IPS-18a (cell line): ENCODE data around the gene PHYHIPL.
"Not testable (repeated sequence)": the region's sequence is repeated elsewhere in the genome, so short reads cannot be mapped to it uniquely, and the experiment has no call there.

Experiments
- H3K27ac ChIP-seq: one replicate; pipeline ENCODE4 v1.5.1; 2013; ENCODE audit warnings: low read length
- H3K27me3 ChIP-seq: one replicate; pipeline ENCODE4 v1.6.1; 2013; ENCODE audit warnings: mild to moderate bottlenecking, low read length; ENCODE audit not compliant: control insufficient read depth, insufficient read depth
- H3K36me3 ChIP-seq: one replicate; pipeline ENCODE4 v1.6.1; 2013; ENCODE audit warnings: low read depth, low read length; ENCODE audit not compliant: control insufficient read depth
- H3K4me1 ChIP-seq: one replicate; pipeline ENCODE4 v1.6.1; 2013; ENCODE audit warnings: low read depth, low read length; ENCODE audit not compliant: control insufficient read depth
- H3K4me3 ChIP-seq: one replicate; pipeline ENCODE4 v1.5.1; 2013; ENCODE audit warnings: low read length
- H3K9ac ChIP-seq: one replicate; pipeline ENCODE4 v1.6.1; 2013; ENCODE audit warnings: mild to moderate bottlenecking, low read length, moderate library complexity
- H3K9me3 ChIP-seq: one replicate; pipeline ENCODE4 v1.6.1; 2013; ENCODE audit warnings: low read depth, low read length; ENCODE audit not compliant: control insufficient read depth

PHYHIPL gene

DNA sequence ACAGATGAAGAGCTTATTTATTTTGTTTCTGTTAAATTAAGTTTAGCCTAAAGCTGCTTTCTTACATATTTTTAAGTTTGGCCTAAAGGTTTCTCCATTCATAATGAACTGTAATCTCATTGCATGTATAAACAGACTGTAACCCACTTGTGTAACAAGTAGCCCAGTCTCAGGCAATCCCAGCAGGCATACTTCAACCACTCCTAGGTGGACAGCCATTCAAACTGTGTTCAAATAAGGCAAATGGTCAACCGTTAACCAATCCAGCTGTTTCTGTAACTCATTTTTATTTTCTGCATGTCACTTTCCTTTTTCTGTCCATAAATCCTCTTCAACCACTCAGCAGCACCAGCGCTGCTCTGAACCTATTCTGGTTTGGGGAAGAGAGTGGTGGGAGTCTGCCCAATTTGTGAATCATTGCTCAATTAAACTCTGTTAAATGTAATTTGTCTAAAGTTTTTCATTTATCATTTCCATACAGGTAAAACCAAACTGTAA lies 35.9 kb downstream of the PHYHIPL start:
- no peaks in the 10 kb centered on the region for H3K9me3 ChIP-seq
- no peak overlapping the region for H3K27ac ChIP-seq
- no peaks in the 10 kb centered on the region for H3K4me1 ChIP-seq

DNA sequence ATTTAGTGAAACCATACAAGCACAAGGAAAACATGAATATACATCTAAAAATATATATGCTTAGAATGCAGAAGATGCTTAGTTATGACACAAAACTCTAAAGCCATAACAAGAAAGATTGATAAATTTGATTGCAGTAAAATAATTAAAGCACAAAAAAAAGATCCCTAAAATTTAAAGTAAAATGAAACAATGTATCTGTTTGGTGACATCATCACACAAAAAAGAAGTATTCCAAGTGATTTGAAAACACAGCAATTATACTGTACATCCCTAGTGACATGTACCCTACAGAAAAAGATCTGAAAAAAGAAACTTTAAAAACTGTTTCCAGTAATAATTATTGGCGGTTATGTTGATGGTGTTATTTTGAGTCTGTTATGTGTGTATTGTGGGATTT lies 37.7 kb downstream of the PHYHIPL start:
- Histone ChIP-seq H3K27me3 (no peaks in the 10 kb centered on the region), H3K4me1 (no peaks in the 10 kb centered on the region), H3K4me3 (no peak overlapping the region), H3K36me3 (no peaks in the 10 kb centered on the region), H3K9ac (no peak overlapping the region), H3K27ac (no peak overlapping the region), H3K9me3 (no peaks in the 10 kb centered on the region)

More for the DNA sequence above, 35.9 kb downstream of the PHYHIPL start:
- no peaks in the 10 kb centered on the region for H3K27me3 ChIP-seq
- H3K4me3 ChIP-seq = no peak overlapping the region
- no peak overlapping the region for H3K9ac ChIP-seq
- no peaks in the 10 kb centered on the region for H3K36me3 ChIP-seq

DNA sequence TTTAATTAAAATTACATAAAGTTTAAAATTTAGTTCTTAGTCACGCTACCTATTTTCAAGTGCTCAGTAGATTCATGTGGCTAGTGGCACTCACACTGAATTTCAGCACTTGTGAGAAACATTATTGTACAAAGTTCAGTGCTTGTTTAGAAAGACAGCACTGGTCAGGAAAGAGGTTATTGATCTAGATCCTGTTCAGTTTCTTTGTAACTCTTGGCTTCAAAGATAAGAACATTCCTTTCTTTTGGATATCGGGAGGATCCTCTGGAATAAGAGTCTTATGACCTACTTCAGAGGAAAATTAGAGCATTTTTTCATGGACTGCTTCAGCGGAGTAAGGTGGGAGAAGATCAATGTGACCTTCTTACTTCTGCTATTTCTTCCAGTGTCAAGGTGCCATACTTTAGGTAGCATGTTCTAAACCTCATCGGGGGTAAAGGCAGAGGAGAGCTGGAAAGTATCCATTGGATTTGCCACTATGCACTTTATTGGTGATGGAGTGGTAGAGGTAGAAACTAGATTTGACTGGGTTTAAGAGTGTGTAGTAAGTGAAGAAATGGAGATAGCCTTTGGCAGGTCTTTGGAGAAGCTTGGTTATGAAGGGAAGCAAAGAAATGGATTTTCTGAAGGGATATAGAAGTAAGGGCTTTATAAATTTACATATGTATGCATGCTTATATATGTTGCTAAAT lies 39.9 kb downstream of the PHYHIPL start:
- Histone ChIP-seq H3K27me3 (no peaks in the 10 kb centered on the region), H3K4me3 (no peak overlapping the region), H3K9ac (no peak overlapping the region), H3K27ac (no peak overlapping the region), H3K4me1 (no peaks in the 10 kb centered on the region), H3K36me3 (no peaks in the 10 kb centered on the region), H3K9me3 (no peaks in the 10 kb centered on the region)

DNA sequence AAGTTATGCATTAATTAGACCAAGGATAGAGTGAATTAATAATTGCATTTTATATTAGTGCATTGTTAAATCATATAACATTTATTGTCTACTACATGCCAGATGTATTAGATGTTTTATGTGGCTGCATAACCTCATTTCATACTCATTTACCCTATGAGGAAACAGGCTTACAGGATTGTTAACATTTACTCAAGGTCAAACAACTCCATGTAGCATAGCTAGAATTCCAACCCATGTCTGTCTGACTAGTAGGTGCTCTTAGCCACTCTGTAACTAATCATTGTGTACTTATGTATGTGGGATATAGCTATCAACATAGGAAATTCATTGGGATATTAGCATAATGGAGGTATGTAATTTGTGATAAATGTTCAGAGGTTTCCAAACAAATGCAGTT lies 46.3 kb downstream of the PHYHIPL start:
- H3K9me3 ChIP-seq = no peaks in the 10 kb centered on the region
- H3K27me3 ChIP-seq = no peaks in the 10 kb centered on the region
- no peaks in the 10 kb centered on the region for H3K4me1 ChIP-seq
- H3K27ac ChIP-seq = no peak overlapping the region
- no peak overlapping the region for H3K9ac ChIP-seq
- no peaks in the 10 kb centered on the region for H3K36me3 ChIP-seq
- H3K4me3 ChIP-seq = no peak overlapping the region

DNA sequence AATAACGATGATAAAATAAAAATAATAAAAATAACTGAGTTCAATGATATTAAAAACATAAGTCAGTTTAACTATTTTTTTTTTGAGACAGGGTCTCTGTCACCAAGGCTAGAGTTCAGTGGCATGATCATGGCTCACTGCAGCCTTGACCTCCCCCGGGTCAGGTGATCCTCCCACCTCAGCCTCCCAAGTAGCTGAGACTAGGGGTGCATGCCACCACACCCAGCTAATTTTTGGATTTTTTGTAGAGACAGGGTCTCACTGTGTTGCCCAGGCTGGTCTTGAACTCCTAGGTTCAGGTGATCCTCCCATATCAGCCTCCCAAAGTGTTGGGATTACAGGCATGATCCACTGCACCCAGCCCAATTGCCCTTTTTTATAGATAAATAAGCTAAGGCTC lies 47.2 kb downstream of the PHYHIPL start:
- not testable (repeated sequence) for H3K36me3 ChIP-seq, H3K9ac ChIP-seq, H3K27me3 ChIP-seq, H3K27ac ChIP-seq, H3K4me3 ChIP-seq, H3K9me3 ChIP-seq, H3K4me1 ChIP-seq

DNA sequence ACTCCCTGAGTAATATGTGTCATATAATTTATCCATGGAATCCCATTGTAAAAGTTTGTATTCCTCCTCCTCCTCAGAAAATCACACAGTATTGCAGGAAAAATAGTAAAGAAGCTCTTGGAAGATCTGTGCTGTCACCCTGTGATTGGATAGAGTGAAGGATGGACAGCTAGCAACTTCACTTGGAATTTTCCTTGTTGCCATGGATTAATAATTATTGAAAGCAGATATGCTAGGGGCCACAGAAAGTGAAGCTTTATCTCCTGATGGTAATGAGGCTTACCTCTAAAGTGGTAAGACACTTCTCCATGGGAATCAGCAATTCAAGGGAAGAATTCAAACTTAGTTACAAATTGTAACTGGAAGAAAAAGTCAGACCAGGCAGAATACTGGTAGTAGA lies 48.8 kb downstream of the PHYHIPL start:
- H3K4me3 ChIP-seq = no peak overlapping the region
- H3K9me3 ChIP-seq = no peaks in the 10 kb centered on the region
- H3K4me1 ChIP-seq = no peaks in the 10 kb centered on the region
- H3K27me3 ChIP-seq = no peaks in the 10 kb centered on the region
- no peak overlapping the region for H3K27ac ChIP-seq
- H3K36me3 ChIP-seq = no peaks in the 10 kb centered on the region
- H3K9ac ChIP-seq = no peak overlapping the region

DNA sequence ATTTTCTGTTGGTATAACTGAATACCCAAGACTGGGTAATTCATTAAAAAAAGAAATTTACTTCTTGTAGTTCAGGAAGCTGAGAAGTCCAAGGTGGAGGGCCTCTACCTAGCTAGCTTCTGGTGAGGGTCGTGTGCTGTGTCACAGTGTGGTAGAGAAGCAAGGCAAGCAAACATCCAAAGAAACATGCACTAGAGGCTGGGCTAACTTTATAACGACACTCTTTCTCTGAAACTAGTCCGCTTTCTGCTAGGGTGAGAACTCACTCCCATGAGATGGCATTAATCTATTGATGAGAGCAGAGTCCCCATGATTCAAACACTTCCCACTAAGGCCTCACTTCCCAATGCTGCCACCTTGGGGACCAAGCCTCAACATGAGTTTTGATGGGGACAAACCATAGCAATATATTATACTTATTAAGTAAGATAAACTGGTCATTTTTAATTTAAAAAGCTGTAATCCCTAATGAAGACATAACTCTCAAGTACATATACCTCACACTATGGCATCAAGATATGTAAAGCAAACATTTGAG lies 50.8 kb downstream of the PHYHIPL start:
- no peak overlapping the region for H3K9ac ChIP-seq
- H3K4me1 ChIP-seq = no peaks in the 10 kb centered on the region
- no peak overlapping the region for H3K4me3 ChIP-seq
- H3K36me3 ChIP-seq = no peaks in the 10 kb centered on the region
- H3K9me3 ChIP-seq = no peaks in the 10 kb centered on the region
- no peaks in the 10 kb centered on the region for H3K27me3 ChIP-seq
- H3K27ac ChIP-seq = no peak overlapping the region

DNA sequence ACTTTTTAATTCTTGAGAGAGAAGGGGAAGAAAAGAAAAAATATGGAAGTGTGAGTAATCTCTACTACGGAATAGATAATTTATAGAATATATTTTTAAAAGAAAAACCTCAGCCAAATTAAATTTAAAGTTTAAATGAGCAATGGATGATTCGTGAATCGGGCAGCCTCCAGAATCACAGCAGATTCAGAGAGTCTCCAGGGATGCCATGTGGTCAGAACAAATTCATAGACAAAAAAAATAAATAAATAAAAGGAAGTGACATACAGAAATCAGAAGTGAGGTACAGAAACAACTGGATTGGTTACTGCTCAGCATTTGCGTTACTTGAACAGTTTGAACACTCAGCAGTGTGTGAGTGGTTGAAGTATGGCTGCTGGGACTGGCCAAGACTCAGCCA lies 53.0 kb downstream of the PHYHIPL start:
- H3K4me1 ChIP-seq = no peaks in the 10 kb centered on the region
- no peaks in the 10 kb centered on the region for H3K27me3 ChIP-seq
- H3K9me3 ChIP-seq = no peaks in the 10 kb centered on the region
- no peak overlapping the region for H3K9ac ChIP-seq
- no peaks in the 10 kb centered on the region for H3K36me3 ChIP-seq
- H3K27ac ChIP-seq = no peak overlapping the region
- H3K4me3 ChIP-seq = no peak overlapping the region

DNA sequence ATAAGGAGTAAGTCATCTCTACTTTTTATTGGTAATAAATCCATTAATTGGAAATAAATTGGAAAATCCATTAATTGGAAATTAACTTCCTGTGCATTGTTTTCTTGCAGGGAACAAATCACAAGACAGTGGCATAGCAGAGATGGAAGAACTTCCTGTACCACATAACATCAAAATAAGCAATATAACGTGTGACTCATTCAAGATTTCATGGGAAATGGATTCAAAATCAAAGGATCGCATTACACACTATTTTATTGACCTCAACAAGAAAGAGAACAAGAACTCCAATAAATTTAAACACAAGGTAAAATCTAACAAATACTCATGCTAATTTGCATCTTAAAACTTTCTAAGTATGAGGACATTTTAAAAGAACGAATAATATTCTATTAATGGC lies 57.8 kb downstream of the PHYHIPL start:
- no peaks in the 10 kb centered on the region for H3K27me3 ChIP-seq
- no peaks in the 10 kb centered on the region for H3K9me3 ChIP-seq
- H3K4me1 ChIP-seq = no peaks in the 10 kb centered on the region
- H3K4me3 ChIP-seq = no peak overlapping the region
- no peaks in the 10 kb centered on the region for H3K36me3 ChIP-seq
- H3K9ac ChIP-seq = no peak overlapping the region
- H3K27ac ChIP-seq = no peak overlapping the region

DNA sequence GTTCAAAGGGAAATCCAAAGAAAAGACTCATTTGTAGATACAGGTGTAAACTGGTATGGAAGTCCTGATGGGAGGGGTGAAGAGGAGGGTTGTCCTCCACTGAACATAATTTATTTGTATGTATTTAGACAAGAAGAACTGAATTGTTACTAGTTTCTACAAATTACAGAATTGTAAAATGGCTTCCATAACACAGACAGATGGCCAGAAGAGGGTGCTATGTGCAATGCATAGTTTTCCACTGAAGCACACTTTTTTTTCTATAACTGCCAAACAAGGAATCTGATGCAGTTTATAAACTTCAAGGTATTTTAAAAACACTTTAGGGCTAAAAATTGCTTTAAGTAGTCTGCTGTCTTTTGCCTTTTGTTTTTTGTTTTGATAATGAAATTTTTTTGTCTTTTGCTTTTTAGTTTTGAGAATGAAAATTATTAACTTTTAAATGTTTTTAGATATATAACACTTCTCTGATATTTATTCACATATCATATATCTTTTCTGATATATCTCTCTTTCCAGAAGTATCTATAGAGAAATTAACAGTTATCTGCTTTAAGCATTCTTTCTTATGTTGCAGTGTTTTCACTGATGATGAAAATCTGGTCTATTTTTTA lies 58.5 kb downstream of the PHYHIPL start:
- Histone ChIP-seq H3K36me3 (no peaks in the 10 kb centered on the region), H3K27ac (no peak overlapping the region), H3K4me1 (no peaks in the 10 kb centered on the region), H3K9ac (no peak overlapping the region), H3K4me3 (no peak overlapping the region), H3K27me3 (no peaks in the 10 kb centered on the region), H3K9me3 (no peaks in the 10 kb centered on the region)

DNA sequence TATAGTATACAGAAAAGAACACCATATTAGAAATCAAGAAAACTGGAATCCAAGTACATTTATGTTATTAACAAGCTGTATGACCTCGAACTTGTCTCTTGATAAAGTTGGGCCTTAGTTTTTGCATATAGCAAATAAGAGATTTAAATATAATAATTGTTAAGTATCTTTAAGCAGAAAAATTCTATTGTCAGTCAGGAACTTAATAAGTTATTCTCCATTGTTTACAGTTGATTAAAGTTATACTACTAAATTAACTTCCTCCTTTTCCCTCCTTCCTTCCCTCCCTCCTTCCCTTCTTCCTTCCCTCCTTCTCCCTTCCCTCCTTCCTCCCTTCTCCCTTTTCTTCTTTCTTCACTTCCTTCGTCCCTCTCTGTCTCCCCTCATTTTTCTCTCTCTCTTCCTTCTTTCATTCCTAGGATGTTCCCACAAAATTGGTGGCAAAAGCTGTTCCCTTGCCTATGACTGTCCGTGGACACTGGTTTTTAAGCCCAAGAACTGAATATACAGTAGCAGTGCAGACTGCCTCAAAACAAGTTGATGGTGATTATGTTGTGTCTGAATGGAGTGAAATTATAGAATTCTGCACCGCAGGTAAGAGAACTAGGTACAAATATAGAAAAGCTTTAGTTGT lies 59.7 kb downstream of the PHYHIPL start:
- no peaks in the 10 kb centered on the region for H3K9me3 ChIP-seq
- H3K4me3 ChIP-seq = no peak overlapping the region
- no peak overlapping the region for H3K9ac ChIP-seq
- no peak overlapping the region for H3K27ac ChIP-seq
- H3K27me3 ChIP-seq = no peaks in the 10 kb centered on the region
- H3K4me1 ChIP-seq = no peaks in the 10 kb centered on the region
- H3K36me3 ChIP-seq = no peaks in the 10 kb centered on the region
